H1 (cell line): ENCODE data around the gene ELF4. TPM values are rescaled to one million over a fixed set of nuclear protein-coding genes. Genes with fewer than 3 reads are reported as not detected.

Experiments used
- KDM1A ChIP-seq: fragments of 200-600, 300-600 bp; sonication (generic); IDR thresholded peaks from 2 replicates; pipeline ENCODE4 v1.7.1; 2016; ENCODE audit warnings: mild to moderate bottlenecking, low read length, borderline replicate concordance
- RFX5 ChIP-seq: IDR thresholded peaks from 2 replicates; pipeline ENCODE4 v1.6.1; 2011; ENCODE audit warnings: low read depth, low read length, improper control_type of control experiment, borderline replicate concordance
- SIRT6 ChIP-seq: IDR thresholded peaks from one replicate; pipeline ENCODE4 v1.7.1; 2012; ENCODE audit warnings: low read length, inconsistent platforms
- SP1 ChIP-seq: IDR thresholded peaks from 2 replicates; pipeline ENCODE4 v1.6.1; 2011; ENCODE audit warnings: low read depth, low read length
- TCF12 ChIP-seq: IDR thresholded peaks from 2 replicates; pipeline ENCODE4 v1.6.1; 2011; ENCODE audit warnings: low read depth, mild to moderate bottlenecking, low read length
- polyA plus RNA-seq, 7 experiments: library from polyadenylated mRNA; depleted of rRNA in 3 of 7; stranded (reverse) in 5 of 7; unstranded in 2 of 7; fragments of >200 nt in 5 of 7; fragments of 200-250 nt in 2 of 7; gene quantifications; 1 replicate in 5 of 7; 2 replicates in 1 of 7; 4 replicates in 1 of 7; pipeline versions ENCODE4 v1.2.1 to v1.2.3, GENCODE V29; 2011 to 2013; ENCODE audit warnings: missing spikeins in 2 of 7, mixed read lengths in 2 of 7
- total RNA-seq: library from RNA; stranded (reverse); fragmentation: NEBNext Ultra II Directional; extraction: Animal tissue kit (Norgen Biotek cat#: 25700); gene quantifications from 2 replicates; pipeline ENCODE4 v1.2.1, GENCODE V29; 2021
- TF ChIP-seq, protein P1 (sequence below): fragments of 300-600 bp; sonication (generic); IDR thresholded peaks from 2 replicates; pipeline ENCODE4 v1.7.1; 2012; ENCODE audit warnings: low read length, moderate library complexity, mild to moderate bottlenecking, inconsistent platforms; ENCODE audit not compliant: insufficient replicate concordance

ELF4 gene
- total and polyA plus RNA-seq, 2 of the 8 experiments (the other 6 are each of a cell fraction or from before 2014, with no cell fraction given), result 1.8 to 2.0 TPM

DNA sequence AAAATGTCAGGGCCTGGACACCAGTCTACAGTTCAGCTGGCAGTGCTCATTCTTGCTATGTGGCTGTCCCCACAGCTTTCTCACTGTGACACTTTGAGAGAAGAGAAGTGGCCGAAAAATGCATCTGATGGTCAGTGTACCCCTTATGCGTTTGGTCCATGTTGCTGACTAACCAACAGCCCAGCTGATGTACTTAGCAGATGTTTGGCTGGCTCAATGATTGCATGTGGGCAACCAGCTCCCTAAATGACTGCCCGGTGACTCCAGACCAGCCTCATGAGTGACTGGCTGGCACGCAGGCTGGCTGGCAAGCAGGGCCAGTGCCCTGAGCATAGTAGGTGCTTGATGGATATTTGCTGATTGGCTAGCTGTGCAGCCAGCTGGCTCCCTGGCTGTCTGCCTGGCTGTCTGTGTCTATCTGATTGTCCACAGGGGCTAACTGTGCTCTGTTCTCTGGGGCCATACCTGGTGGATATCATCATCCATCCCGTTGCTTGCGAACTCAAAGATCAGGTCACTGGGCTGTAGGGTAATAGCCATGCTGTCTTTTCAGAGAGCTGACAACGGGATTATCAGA, 29.4 kb downstream of the ELF4 start (continued):
- TF ChIP-seq RFX5 (no peak), SP1 (no peak), TCF12 (no peak), KDM1A (no peak), SIRT6 (no peak)
- TF ChIP-seq, protein P1, sequence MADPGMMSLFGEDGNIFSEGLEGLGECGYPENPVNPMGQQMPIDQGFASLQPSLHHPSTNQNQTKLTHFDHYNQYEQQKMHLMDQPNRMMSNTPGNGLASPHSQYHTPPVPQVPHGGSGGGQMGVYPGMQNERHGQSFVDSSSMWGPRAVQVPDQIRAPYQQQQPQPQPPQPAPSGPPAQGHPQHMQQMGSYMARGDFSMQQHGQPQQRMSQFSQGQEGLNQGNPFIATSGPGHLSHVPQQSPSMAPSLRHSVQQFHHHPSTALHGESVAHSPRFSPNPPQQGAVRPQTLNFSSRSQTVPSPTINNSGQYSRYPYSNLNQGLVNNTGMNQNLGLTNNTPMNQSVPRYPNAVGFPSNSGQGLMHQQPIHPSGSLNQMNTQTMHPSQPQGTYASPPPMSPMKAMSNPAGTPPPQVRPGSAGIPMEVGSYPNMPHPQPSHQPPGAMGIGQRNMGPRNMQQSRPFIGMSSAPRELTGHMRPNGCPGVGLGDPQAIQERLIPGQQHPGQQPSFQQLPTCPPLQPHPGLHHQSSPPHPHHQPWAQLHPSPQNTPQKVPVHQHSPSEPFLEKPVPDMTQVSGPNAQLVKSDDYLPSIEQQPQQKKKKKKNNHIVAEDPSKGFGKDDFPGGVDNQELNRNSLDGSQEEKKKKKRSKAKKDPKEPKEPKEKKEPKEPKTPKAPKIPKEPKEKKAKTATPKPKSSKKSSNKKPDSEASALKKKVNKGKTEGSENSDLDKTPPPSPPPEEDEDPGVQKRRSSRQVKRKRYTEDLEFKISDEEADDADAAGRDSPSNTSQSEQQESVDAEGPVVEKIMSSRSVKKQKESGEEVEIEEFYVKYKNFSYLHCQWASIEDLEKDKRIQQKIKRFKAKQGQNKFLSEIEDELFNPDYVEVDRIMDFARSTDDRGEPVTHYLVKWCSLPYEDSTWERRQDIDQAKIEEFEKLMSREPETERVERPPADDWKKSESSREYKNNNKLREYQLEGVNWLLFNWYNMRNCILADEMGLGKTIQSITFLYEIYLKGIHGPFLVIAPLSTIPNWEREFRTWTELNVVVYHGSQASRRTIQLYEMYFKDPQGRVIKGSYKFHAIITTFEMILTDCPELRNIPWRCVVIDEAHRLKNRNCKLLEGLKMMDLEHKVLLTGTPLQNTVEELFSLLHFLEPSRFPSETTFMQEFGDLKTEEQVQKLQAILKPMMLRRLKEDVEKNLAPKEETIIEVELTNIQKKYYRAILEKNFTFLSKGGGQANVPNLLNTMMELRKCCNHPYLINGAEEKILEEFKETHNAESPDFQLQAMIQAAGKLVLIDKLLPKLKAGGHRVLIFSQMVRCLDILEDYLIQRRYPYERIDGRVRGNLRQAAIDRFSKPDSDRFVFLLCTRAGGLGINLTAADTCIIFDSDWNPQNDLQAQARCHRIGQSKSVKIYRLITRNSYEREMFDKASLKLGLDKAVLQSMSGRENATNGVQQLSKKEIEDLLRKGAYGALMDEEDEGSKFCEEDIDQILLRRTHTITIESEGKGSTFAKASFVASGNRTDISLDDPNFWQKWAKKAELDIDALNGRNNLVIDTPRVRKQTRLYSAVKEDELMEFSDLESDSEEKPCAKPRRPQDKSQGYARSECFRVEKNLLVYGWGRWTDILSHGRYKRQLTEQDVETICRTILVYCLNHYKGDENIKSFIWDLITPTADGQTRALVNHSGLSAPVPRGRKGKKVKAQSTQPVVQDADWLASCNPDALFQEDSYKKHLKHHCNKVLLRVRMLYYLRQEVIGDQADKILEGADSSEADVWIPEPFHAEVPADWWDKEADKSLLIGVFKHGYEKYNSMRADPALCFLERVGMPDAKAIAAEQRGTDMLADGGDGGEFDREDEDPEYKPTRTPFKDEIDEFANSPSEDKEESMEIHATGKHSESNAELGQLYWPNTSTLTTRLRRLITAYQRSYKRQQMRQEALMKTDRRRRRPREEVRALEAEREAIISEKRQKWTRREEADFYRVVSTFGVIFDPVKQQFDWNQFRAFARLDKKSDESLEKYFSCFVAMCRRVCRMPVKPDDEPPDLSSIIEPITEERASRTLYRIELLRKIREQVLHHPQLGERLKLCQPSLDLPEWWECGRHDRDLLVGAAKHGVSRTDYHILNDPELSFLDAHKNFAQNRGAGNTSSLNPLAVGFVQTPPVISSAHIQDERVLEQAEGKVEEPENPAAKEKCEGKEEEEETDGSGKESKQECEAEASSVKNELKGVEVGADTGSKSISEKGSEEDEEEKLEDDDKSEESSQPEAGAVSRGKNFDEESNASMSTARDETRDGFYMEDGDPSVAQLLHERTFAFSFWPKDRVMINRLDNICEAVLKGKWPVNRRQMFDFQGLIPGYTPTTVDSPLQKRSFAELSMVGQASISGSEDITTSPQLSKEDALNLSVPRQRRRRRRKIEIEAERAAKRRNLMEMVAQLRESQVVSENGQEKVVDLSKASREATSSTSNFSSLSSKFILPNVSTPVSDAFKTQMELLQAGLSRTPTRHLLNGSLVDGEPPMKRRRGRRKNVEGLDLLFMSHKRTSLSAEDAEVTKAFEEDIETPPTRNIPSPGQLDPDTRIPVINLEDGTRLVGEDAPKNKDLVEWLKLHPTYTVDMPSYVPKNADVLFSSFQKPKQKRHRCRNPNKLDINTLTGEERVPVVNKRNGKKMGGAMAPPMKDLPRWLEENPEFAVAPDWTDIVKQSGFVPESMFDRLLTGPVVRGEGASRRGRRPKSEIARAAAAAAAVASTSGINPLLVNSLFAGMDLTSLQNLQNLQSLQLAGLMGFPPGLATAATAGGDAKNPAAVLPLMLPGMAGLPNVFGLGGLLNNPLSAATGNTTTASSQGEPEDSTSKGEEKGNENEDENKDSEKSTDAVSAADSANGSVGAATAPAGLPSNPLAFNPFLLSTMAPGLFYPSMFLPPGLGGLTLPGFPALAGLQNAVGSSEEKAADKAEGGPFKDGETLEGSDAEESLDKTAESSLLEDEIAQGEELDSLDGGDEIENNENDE, result no peak
